Stimulated activated CD4-positive, alpha-beta T cell treated with anti-CD3 and anti-CD28 coated beads, TNF-alpha, amount 100 ng/mL, for 4 hours (primary cell): ENCODE data around the gene GPR149.
A peak's percentile ranks its signal among the peaks of the same experiment; 100 is the strongest.

ENCODE experiments used
- DNase-seq, 3 experiments: peaks; one replicate each; pipeline ENCODE4 v3.0.0-alpha.2; 2020; ENCODE audit warnings: low read depth in 3 of 3

GPR149 gene

DNA sequence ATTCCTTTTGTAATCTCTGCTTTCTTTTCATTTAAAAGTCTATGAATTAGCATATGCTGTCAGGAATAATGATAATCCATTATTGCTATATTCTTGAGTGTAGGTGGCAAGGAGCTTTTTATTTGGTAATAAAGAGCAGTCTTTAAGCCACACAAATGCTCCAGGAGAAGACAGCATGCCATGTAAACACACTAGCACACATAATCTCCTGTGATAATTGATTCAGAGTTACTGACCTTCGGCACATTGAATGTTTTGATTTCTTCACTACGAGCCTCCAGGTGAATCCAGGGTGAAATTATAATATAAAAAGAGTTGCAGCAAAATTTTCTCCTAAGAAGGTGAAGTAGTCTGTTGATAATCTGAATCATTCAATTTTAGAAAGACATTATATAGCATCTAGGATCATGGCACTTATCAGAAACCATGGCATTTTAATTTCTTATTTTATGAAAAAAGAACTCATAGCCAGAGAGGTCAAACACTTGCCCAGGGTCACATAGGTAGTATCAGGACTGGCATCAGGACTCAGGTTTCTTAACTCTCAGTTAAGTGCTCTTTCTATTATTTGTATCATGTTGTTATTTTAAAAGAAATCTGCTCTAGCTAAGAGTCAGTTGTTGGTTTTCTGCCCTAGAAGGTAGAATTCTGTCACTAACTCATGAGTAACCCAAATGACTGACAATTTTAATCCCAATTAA, 84.4 kb downstream of the GPR149 start:
- DNase-seq = no peak

DNA sequence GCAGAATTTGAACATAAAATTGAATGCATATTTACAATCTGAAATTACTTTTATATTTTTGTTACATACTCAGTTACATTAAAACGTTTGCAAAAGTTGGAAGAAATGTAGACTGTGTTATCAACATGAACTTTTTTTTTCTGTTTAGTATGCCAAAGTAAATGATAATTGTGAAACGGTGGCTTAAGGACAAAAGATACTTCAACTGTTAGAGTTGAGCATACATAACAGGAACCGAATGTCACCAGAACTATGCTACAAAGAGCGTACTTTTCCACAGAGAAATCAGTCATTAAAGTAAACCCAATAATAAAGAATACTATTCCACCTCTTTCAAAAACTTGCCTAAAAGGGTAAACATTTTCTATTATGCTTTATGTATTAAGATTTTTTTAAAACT, 91.4 kb downstream of the GPR149 start:
- no peak for DNase-seq

DNA sequence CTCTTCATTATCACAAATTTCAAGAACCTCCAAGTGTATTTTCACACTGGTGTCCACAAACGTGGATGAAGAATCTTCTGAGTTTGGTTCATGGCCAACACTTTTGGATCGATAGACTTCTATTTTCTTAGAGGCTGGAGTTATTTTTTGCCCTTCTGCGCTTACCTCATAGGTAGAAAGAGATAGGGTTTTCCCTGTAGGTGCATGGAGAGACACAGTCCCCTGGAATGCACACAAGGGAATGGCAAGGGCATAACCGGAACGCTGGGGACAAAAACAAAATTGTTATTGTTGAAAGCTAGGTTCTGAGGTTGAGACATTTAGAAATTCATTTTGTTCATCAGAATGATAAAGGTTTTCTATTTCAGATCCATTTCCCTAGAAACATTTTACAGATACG, 92.0 kb downstream of the GPR149 start:
- DNase-seq = no peak

GRCh38 chr3:154334973-154335420, 95.0 kb downstream of the GPR149 start:
- DNase-seq = no peak

GRCh38 chr3:154327871-154328270, 102.1 kb downstream of the GPR149 start:
- DNase-seq = no peak

GRCh38 chr3:154324919-154325318, 105.1 kb downstream of the GPR149 start:
- no peak for DNase-seq

DNA sequence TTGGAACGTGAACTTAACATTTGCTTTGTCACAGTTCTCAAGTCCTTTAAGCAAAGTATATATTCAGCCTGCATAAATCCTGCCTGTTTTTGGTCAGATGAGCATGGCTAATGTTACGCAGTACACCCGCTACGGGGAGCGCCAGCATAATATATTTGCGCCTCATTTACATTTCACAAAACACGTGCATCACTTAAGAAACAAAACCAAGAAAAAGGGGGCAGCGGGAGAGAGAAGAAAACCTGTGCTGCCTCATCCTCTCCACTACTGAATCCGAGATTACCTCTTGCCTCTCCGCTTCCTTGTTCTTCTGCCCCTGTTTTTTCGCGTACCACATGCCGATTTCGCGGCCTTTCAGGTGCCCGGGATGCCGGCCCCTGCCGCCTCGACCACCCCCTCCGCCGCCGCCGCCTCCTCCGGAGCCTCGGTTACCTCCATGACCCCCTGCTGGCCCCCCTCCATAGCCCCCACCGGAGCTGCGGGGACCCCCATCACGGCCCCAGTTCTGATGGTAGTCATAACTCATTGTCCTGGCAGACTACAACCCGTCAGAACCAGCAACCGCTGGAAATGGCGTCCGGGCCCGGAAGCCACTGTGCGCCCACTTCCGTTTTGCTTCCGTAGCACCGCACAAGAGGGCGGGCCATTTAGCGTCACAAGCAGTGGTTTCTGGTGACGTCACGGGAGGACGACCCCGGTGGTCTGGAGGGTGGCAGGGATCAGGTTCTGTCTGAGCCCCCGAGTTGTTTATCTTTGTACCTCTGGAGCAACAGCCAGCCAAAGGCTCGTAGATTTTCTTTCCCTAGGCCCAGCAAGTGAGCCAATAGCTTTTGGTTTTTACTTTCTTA, 105.9 kb downstream of the GPR149 start, which contains the start of gene DHX36:
TSS of gene DHX36 (minus strand) at position 597 of the 848 bp plus-strand sequence. CDS start at position 526, 71 bp downstream.
- DNase-seq = peak; percentile 69 to 84 (median 80)

DNA sequence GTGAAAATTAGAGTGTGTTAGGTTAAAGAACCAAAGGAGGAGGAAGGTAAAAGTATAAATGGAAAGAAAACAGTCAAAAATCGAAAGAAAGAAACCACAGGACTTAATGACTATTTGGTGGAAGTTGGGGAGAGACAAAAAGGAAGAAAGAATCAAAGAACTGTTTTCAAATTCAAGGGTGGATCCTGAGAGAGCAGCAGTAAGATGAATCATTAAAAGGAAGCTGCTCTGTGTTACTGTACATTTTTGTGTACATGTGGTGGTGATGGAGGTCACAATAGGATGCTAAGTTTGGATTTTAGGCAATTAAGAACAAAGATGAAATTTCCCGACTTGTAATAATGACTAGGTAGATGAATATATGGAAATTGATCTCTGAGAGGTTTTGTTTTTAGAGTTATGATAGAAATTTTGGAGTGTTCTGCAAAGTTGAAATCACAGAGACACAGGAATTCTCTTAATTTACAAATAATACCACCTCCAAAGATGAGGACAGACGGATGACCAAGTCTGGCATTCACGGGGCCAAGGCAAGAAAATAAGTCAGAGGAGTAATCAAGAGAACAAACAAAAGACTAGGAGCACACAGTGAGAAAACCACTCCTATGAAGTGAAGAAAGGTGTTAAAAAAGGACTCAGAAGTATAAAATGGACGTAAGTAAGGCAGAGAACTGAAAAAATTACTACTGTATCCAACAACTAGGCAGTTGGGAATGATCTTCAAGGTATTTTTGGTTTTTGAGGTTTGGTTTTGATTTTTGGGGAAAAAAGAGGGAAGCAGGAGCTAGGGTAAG, 112.8 kb downstream of the GPR149 start:
- DNase-seq = no peak

DNA sequence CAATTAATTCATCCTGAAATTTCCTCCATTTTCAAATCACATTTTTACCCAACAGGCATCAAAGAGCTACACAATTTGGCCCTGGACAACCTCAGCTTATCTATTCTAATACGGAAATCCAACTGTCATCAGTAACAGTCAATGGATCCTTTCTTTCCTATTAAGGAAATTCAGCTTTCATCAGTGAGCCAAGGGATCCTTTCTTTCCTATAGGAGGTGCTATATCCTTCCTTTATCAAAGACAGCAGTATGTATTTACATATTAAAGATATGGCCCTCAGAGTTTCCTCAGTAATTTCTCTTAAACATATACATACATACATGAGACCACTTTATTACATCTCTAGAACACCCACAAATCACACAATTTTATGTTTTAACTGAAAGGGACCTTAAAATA, 115.8 kb downstream of the GPR149 start:
- DNase-seq = no peak

DNA sequence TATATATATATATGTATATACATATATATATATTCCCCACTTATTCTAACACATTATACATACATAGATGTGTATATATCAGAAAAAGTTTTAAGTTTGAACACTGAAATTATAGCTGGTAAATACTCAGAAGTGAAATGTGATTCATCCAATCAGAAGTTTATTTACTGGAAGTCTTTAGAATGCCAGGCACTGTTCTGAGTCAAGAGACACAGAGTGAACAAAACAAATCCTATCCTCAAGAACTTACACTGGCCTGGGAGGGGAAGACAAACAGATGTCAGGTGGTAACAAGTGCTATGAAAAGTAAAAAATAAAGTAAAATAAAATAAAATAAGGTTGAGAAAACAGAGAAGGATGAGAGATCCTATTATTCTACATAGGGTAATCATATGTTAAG, 119.2 kb downstream of the GPR149 start:
- DNase-seq = no peak

- DNase-seq = no peak
These were observed 122.6 kb downstream of the GPR149 start for GRCh38 chr3:154307363-154307762.

- no peak for DNase-seq
These were observed 125.1 kb downstream of the GPR149 start for GRCh38 chr3:154304936-154305335.

- DNase-seq = no peak
These were observed 125.7 kb downstream of the GPR149 start for GRCh38 chr3:154304116-154304786.

GRCh38 chr3:154301561-154301960, 128.4 kb downstream of the GPR149 start:
- DNase-seq = no peak

- DNase-seq = no peak
These were observed 136.0 kb downstream of the GPR149 start for GRCh38 chr3:154294016-154294415.

DNA sequence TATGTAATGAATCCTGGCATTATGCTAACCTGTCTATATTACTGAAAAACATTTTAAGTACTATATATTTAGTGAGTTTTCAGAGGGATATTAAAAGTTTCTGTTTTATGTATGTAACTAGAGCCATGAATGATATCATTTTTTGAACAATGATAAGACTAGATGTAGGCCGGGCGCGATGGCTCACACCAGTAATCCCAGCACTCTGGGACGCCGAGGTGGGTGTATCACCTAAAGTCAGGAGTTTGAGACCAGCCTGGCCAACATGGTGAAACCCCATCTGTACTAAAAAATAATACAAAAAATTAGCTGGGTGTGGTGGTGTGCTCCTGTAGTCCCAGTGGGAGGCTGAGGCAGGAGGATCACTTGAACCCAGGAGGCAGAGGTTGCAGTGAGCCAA, 139.8 kb downstream of the GPR149 start:
- no peak for DNase-seq
